Dedifferentiated amniotic fluid mesenchymal stem cell (primary cell): ENCODE data around the gene SYNPO2L.
"Not testable (repeated sequence)": the region's sequence is repeated elsewhere in the genome, so short reads cannot be mapped to it uniquely, and the experiment has no call there.

Source experiments
- DNase-seq: peaks from one replicate; pipeline ENCODE4 v3.0.0-alpha.2; 2016; ENCODE audit errors: extremely low spot score

SYNPO2L gene

GRCh38 chr10:73648975-73649829 lies 6.6 kb downstream of the SYNPO2L start:
- DNase-seq, result no peak

DNA sequence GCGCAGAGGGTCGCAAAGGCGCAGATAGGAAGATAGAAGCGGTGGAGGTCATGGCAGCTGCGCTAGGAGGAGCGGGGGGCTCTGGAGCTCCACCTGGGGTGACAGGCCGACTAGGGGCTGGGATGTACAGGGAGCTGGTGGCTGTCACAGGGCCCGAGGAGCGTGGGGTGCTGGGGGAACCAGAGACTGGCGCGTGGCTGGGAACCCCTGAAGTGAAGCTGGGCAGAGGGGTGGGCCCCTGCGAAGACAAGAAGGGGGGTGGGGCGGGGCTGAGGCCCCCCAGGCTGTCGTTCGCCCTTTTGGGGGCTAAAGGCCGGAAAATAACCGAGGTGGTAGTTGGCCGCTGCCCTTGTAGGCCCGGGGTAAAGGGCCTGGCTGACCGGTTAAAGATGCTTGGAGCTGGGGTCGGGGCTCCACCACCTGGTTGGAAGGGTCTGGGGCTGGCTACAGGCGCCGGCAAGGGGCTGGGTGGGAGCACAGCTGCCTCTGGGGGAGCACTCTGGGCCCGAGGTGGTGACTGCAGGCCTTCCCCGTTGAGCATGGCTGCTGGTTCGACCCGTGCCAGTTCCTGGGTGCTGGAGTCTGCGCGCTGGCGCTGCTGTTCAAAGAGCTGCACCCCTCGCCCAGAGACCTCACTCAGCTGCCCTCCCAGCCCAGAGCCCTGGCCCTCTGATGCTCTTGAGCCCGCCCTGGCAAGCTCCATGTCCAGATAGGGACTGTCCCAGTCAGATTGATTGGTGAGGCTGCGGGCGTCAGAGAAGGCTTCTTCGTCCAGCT lies 7.8 kb downstream of the SYNPO2L start:
- DNase-seq, result no peak

DNA sequence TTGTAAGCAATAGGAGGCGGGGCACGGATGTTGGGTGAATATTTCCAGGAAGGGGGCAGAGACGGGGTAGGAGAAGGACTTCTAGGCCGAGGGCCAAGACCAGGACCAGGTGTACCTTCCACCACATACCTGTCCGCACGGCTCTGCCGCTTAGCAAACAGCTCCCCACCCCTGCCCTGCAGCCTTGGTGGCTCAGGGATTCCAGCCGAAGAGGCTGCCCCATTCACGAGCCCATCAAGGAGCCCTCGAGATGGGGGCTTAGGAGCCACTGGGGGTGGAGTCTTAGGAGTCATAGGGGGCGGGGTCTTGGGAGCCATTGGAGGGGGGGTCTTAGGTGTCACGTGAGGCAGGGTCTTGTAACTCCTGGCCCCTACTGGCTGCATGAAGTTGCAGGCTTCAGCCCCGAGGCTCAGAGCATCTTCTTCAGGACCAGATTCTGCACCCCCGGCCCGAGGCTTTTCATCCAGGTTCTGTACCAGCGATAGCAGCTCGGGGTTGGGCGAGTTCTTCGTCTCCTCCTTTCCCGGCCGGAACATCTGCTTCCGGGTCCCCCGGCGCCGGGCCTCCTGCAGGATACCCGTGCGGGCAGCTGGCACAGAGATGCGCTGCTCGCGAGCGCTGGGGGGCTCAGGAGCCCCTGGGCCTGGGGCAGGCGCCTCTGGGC lies 8.5 kb downstream of the SYNPO2L start:
- no peak for DNase-seq

DNA sequence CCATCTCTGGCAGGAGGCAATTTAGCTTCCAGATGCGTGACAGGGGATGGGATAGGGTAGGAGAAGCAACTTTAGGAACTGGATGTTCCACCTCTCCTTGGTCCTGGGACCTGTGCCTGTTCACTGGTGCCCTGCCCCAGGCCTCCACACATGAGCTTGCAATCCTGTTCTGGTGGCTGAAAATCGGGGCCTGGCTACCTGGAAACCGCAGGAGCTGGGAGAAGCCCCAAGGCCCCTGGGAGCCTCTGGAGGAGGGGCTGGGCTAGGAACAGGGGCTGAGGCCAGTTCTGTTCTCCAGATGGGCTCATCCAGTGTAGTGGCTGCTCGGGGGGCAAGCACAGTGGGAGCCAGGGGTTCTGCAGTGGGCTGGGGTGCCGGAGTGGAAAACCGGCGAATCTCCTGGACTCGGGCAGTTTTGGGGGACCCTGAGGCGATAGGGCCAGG lies 9.2 kb downstream of the SYNPO2L start:
- no peak for DNase-seq

GRCh38 chr10:73645251-73645650 lies 10.6 kb downstream of the SYNPO2L start:
- no peak for DNase-seq

DNA sequence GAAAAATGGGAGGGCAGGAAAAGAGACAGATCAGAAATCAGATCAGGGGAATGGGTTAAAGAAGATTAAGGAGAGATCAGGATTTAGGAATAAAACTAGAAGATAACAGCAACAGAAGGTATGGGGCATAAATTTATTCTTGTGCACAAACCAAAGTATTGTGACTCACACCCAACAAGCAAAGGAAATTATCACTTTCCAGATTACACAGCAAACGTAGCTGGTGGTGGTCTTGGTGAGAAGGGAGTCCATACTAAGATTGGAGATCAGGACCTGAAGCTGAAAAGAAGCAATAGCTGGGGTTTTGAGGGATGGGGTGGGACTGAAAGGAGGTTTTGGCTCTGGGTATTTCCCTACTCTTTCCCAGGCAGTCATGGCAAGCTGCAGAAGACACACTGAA lies 11.1 kb downstream of the SYNPO2L start:
- DNase-seq, result no peak

DNA sequence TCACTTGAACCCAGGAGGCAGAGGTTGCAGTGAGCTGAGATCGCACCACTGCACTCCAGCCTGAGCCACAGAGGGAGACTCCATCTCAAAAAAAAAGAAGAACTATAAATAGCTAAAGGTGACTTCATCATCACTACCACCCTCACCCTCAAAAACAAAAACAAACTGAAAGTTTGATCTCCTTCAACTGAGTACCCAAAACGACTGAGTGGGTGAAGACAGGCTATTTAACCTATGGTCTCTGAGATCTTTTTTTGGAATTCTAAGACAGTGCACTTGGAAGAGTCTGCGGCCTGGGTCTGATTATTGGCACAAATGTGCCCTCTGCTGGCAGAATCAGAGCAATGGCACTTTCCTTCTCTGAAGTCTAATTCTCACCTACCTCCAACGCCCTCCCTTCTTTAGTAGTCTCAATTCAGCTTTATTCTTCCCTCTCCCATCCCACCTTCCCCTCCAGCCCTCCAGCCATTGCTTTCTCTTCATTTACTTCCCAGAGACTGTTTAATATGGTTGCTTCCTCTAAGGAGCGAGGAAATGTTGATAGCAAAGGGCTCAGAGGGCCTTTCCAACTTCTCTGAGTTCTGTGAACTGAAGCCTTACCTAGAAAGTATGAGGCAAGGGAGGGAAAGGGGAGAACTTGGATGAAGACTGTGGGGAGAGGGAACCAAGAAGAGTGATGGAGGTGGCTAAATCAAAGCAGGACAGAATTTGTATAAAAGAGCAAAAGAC lies 11.7 kb downstream of the SYNPO2L start:
- peak; percentile 77 for DNase-seq

GRCh38 chr10:73643362-73643761 lies 12.5 kb downstream of the SYNPO2L start:
- DNase-seq, result no peak

DNA sequence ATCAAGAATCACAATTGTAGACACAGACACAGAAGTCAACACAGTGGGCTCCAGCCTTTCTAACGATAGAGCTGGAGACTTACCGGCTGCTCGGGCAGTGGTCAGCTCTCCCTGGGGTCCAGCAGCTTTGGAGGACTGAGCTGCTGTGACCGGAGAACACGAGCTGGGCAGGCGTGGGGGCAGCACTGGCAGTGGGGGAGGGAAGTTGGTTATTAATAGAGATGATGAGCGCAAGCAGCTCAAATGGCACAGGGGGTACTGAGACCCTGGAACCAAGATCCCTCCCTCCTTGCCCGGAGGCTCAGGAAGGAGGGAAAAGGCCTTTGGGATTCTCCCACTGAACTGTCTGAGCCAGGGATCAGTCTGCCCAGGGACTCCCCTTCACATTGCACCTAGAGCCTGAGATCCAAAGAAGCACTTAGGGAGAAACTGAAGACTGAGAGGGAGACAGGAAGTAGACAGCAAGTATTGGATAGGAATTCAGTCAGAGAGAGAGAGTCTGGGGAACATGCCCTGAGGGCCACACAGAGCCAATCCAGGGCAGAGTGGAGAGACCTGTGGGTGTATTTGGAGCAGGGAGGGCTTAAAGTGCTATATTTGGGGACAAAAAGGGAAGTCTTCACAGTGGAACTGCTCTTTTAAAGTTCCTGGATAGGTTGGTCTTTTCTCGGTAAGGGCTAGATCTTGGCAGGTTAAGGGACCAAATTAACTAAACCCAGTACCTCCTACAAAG lies 14.3 kb downstream of the SYNPO2L start, which contains the start of gene MYOZ1:
MYOZ1 (minus strand) TSS at position 147 of the 733 bp plus-strand sequence. CDS start 1,457 bp downstream, outside the sequence.
- DNase-seq, result no peak

- no peak for DNase-seq
These were observed 16.5 kb downstream of the SYNPO2L start for GRCh38 chr10:73639286-73639685.

- DNase-seq, result no peak
These were observed 20.0 kb downstream of the SYNPO2L start for GRCh38 chr10:73635781-73636180.

DNA sequence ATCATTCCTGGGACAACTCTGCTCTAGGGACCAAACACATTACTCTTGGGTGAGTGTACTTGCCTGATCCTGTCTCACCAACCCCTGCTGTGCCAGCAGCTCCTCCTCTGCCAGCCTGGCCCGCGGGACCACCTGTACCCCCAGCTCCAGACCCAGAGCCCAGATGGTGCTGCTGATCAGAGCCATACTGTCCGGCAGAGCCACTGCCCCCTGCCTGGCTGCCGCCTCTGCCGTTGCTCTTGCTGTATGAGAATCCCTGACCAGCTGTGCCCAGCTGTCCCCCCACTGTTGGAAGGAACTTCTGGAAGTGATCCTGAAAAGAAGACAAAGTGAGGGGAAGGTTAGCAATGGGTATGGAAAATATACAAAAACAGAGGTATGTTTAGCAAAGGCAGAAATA lies 21.4 kb downstream of the SYNPO2L start:
- DNase-seq, result no peak

- DNase-seq, result no peak
These were observed 26.7 kb downstream of the SYNPO2L start for GRCh38 chr10:73629165-73629564.

DNA sequence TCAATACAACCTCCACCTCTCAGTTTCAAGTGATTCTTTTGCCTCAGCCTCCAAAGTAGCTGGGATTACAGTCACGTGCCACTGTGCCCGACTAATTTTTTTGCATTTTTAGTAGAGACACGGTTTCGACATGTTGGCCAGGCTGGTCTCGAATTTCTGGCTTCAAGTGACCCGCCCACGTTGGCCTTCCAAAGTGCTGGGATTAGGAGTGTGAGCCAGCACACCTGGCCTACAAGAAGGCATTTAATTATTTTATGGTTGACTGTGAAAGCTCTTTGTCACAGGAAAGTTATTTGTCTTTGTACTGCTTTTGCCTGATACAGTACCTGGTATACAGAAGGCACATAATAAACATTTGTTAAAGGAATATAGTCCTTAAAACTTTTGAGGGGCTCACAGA lies 27.4 kb downstream of the SYNPO2L start:
- DNase-seq, result no peak

- DNase-seq, result no peak
These were observed 28.5 kb downstream of the SYNPO2L start for GRCh38 chr10:73627300-73627699.

DNA sequence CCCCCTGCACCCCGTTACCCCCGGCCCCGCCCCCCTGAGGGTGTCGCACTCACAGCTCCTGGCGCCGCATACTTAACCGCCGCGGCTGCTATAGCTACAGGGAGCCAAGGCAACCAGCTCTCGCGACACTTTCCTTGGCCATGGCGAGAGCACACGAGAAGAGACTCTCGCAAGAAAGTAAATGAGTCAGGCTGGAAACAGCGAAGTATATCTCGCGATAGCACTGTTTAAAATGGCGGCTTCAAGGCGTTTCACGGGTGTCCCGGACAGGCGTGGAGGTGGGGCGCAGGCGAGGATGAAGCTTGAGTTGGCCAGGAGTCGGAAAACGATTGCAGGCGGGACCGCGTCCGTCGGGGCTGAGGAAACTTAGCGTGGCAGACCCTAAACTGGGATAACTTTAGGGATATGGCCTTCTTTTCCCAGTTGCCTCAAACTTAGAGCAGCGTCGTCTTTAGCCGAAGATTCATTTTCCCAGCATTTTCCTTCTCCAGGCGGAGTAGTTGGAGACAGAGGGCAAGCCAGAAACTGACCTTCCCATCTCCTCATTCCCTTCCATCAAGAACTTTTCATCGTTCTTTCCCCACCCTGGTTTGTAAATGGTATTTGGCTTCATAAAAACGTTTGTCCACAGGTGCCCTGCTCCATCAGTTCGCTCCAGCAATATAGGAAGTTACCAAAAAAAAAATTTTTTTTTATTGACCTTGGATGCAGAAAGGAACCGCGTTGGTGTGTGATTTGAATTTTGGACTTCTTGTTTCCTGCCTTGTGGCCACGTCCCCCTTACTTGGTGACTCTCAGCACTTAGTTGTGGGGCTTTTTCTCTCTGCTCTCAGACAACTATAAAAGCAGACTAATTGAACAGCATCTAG lies 29.7 kb downstream of the SYNPO2L start:
- peak; percentile 99 for DNase-seq

GRCh38 chr10:73625004-73625883 lies 30.6 kb downstream of the SYNPO2L start:
- no peak for DNase-seq

DNA sequence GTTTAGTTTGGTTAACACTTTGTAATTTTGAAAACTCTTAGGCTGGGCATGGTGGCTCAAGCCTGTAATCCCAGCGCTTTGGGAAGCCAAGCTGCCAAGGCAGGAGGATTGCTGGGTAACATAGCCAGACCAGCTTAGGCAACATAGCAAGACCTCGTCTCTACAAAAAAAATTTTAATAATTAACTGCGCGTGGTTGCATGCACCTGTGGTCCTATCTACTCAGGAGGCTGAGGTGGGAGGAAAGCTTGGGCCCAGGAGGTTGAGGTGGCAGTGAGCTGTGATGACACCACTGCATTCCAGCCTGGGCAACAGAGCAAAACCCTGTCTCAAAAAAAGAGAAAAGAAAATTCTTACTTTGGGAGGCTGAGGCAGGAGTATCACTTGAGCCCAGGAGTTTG lies 32.8 kb downstream of the SYNPO2L start:
- no peak for DNase-seq

- DNase-seq, result not testable (repeated sequence)
These were observed 34.9 kb downstream of the SYNPO2L start for GRCh38 chr10:73620974-73621373.
